Caco-2 (cell line): Measurements from ENCODE around the gene ADAMTS10. TPM values are rescaled to one million over a fixed set of nuclear protein-coding genes. Genes with fewer than 3 reads are reported as not detected.

Source experiments
- BruUV-seq: library from RNA; stranded (reverse); fragments of 400-500 nt; replicated peaks from 2 replicates; lab custom pipeline; 2021; lab: Mats Ljungman, UMichigan
- CTCF ChIA-PET: fragments of 300-600 bp; sonication (Branson Sonifier 250); formaldehyde crosslinking; loops from one replicate; lab custom pipeline; 2022; ENCODE audit warnings: antibody characterized with exemption; lab: Charles Lee
- POLR2A ChIA-PET: fragments of 300-600 bp; sonication (Branson Sonifier 250); formaldehyde crosslinking; loops from one replicate; lab custom pipeline; 2022; ENCODE audit warnings: antibody characterized with exemption; lab: Charles Lee
- DNase-seq, 2 experiments: peaks; one replicate each; pipeline versions ENCODE4 v3.0.0 to v3.0.0-alpha.2; 2020 to 2022
- H3K27me3 ChIP-seq: replicated peaks from 2 replicates; pipeline ENCODE4 v1.6.0; 2011; ENCODE audit warnings: low read length; ENCODE audit not compliant: control insufficient read depth, insufficient read depth
- H3K36me3 ChIP-seq: 2 replicates; pipeline ENCODE4 v1.5.1; 2011; ENCODE audit warnings: low read length; ENCODE audit not compliant: control insufficient read depth, insufficient read depth
- H3K4me1 ChIP-seq: fragments of 250-450 bp; sonication (Bioruptor Pico); 2 replicates; pipeline ENCODE4 v1.5.1; 2020; ENCODE audit warnings: mild to moderate bottlenecking
- H3K4me3 ChIP-seq: 2 replicates; pipeline ENCODE4 v1.5.1; 2011; ENCODE audit warnings: low read depth, mild to moderate bottlenecking, control low read depth, low read length
- H3K9me3 ChIP-seq: fragments of 250-450 bp; sonication (Bioruptor Pico); 2 replicates; pipeline ENCODE4 v1.5.1; 2020; ENCODE audit warnings: mild to moderate bottlenecking, moderate library complexity
- H3K27ac Mint-ChIP-seq: one replicate; pipeline ENCODE4 v1.8.0; 2022; ENCODE audit warnings: mixed read lengths; ENCODE audit not compliant: unreplicated experiment
- H3K27me3 Mint-ChIP-seq: one replicate; pipeline ENCODE4 v1.8.0; 2022; ENCODE audit warnings: mixed read lengths; ENCODE audit not compliant: insufficient read depth, unreplicated experiment
- H3K36me3 Mint-ChIP-seq: one replicate; pipeline ENCODE4 v1.8.0; 2022; ENCODE audit warnings: mild to moderate bottlenecking, mixed read lengths; ENCODE audit not compliant: insufficient read depth, unreplicated experiment
- H3K4me1 Mint-ChIP-seq: one replicate; pipeline ENCODE4 v1.8.0; 2022; ENCODE audit warnings: low read depth, mixed read lengths; ENCODE audit not compliant: unreplicated experiment
- H3K4me3 Mint-ChIP-seq: one replicate; pipeline ENCODE4 v1.8.0; 2022; ENCODE audit warnings: mild to moderate bottlenecking, moderate library complexity, mixed read lengths; ENCODE audit not compliant: unreplicated experiment
- H3K9me3 Mint-ChIP-seq: one replicate; pipeline ENCODE4 v1.8.0; 2022; ENCODE audit warnings: mixed read lengths; ENCODE audit not compliant: unreplicated experiment
- intact Hi-C: fragments of 100-400 bp; cut with micrococcal nuclease; formaldehyde crosslinking; loops from one replicate; pipeline ENCODE4 v1.10.0; 2022; ENCODE audit not compliant: unreplicated experiment
- total RNA-seq: library from RNA; stranded (reverse); gene quantifications from 2 replicates; pipeline ENCODE4 v1.2.3, GENCODE V29; 2022
- TF ChIP-seq, protein P1 (sequence below), 2 experiments: fragments of 200-600 bp in 1 of 2; IDR thresholded peaks; 1 replicate in 1 of 2; 2 replicates in 1 of 2; pipeline versions ENCODE4 v1.5.1 to v1.8.0; 2011 to 2022; ENCODE audit warnings: antibody characterized with exemption in 1 of 2, control low read depth in 1 of 2, inconsistent platforms in 1 of 2, low read depth in 1 of 2, low read length in 1 of 2, mild to moderate bottlenecking in 1 of 2, moderate library complexity in 1 of 2; ENCODE audit not compliant: insufficient read depth in 1 of 2, severe bottlenecking in 1 of 2, unreplicated experiment in 1 of 2

ADAMTS10 gene
- total RNA-seq, 1 experiment from 2014 or later = 0.77 TPM

- no peaks in the 10 kb centered on the region for H3K27me3 ChIP-seq
- intact Hi-C loops = no loop called here
- Mint-ChIP-seq H3K27me3 (no peaks in the 10 kb centered on the region), H3K36me3 (no peaks in the 10 kb centered on the region), H3K27ac (no peak overlapping the region), H3K4me3 (no peak overlapping the region), H3K4me1 (no peaks in the 10 kb centered on the region), H3K9me3 (no peaks in the 10 kb centered on the region)
- ChIA-PET CTCF (no interaction called here), POLR2A (no interaction called here)
- no peaks in the 10 kb centered on the region for H3K9me3 ChIP-seq
- H3K36me3 ChIP-seq = no peaks in the 10 kb centered on the region; the same call in 1 of the 2 replicates
- H3K4me3 ChIP-seq = no peak overlapping the region
- no peaks in the 10 kb centered on the region for H3K4me1 ChIP-seq
- no peak for DNase-seq
- BruUV-seq = no TSS peak
- TF ChIP-seq, protein P1, sequence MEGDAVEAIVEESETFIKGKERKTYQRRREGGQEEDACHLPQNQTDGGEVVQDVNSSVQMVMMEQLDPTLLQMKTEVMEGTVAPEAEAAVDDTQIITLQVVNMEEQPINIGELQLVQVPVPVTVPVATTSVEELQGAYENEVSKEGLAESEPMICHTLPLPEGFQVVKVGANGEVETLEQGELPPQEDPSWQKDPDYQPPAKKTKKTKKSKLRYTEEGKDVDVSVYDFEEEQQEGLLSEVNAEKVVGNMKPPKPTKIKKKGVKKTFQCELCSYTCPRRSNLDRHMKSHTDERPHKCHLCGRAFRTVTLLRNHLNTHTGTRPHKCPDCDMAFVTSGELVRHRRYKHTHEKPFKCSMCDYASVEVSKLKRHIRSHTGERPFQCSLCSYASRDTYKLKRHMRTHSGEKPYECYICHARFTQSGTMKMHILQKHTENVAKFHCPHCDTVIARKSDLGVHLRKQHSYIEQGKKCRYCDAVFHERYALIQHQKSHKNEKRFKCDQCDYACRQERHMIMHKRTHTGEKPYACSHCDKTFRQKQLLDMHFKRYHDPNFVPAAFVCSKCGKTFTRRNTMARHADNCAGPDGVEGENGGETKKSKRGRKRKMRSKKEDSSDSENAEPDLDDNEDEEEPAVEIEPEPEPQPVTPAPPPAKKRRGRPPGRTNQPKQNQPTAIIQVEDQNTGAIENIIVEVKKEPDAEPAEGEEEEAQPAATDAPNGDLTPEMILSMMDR (IDR thresholded peaks at IDR 0.05; ENCODE audit: insufficient read depth in 1 of 2, low read depth in 1 of 2, low read length in 1 of 2, severe bottlenecking in 1 of 2, unreplicated experiment in 1 of 2) = no peak
Measured at GRCh38 chr19:8544168-8544567, 66.3 kb downstream of the ADAMTS10 start.

- Mint-ChIP-seq H3K27ac (no peak overlapping the region), H3K4me3 (no peak overlapping the region), H3K36me3 (no peaks in the 10 kb centered on the region), H3K9me3 (no peaks in the 10 kb centered on the region), H3K4me1 (no peaks in the 10 kb centered on the region), H3K27me3 (no peaks in the 10 kb centered on the region)
- TF ChIP-seq, protein P1 (IDR thresholded peaks at IDR 0.05; ENCODE audit: insufficient read depth in 1 of 2, low read depth in 1 of 2, low read length in 1 of 2, severe bottlenecking in 1 of 2, unreplicated experiment in 1 of 2) = no peak
- intact Hi-C loops = no loop called here
- H3K36me3 ChIP-seq = no peaks in the 10 kb centered on the region; the same call in 1 of the 2 replicates
- no peaks in the 10 kb centered on the region for H3K4me1 ChIP-seq
- no peaks in the 10 kb centered on the region for H3K9me3 ChIP-seq
- no peaks in the 10 kb centered on the region for H3K27me3 ChIP-seq
- CTCF ChIA-PET = no interaction called here
- no peak for DNase-seq
- no TSS peak for BruUV-seq
- H3K4me3 ChIP-seq = no peak overlapping the region
- POLR2A ChIA-PET = interaction anchor here (0.5 kb wide), 1 partner anchor 16 kb away, joined by 5 read pairs; no protein-coding TSS in a partner anchor
Measured at GRCh38 chr19:8539621-8540149, 70.8 kb downstream of the ADAMTS10 start.

- Mint-ChIP-seq H3K4me1 (peaks cover 7% of the 10 kb centered on the region), H3K27ac (no peak overlapping the region), H3K4me3 (no peak overlapping the region), H3K27me3 (no peaks in the 10 kb centered on the region), H3K36me3 (no peaks in the 10 kb centered on the region), H3K9me3 (no peaks in the 10 kb centered on the region)
- Histone ChIP-seq H3K27me3 (no peaks in the 10 kb centered on the region), H3K9me3 (no peaks in the 10 kb centered on the region), H3K4me3 (no peak overlapping the region), H3K36me3 (no peaks in the 10 kb centered on the region), H3K4me1 (no peaks in the 10 kb centered on the region)
- intact Hi-C loops = no loop called here
- CTCF ChIA-PET = no interaction called here
- TF ChIP-seq, protein P1 (IDR thresholded peaks at IDR 0.05; ENCODE audit: insufficient read depth in 1 of 2, low read depth in 1 of 2, low read length in 1 of 2, severe bottlenecking in 1 of 2, unreplicated experiment in 1 of 2) = no peak
- BruUV-seq = no TSS peak
- POLR2A ChIA-PET = no interaction called here
- no peak for DNase-seq
Measured at GRCh38 chr19:8537099-8537498, 73.4 kb downstream of the ADAMTS10 start.
